HTR-8/SVneo (cell line): Measurements from ENCODE around the gene NDUFC1.
A peak's percentile ranks its signal among the peaks of the same experiment; 100 is the strongest.

ENCODE experiments used
- DNase-seq: peaks from one replicate; pipeline ENCODE4 v3.0.0; 2011; ENCODE audit warnings: low spot score, mixed read lengths; ENCODE audit not compliant: insufficient read length
- FAIRE-seq: peaks from 2 replicates; lab custom pipeline; 2011; peaks lifted over from hg19 to GRCh38; lab: Jason Lieb, UNC

Gene NDUFC1

GRCh38 chr4:139300431-139301112, 1.7 kb downstream of the NDUFC1 start:
- DNase-seq (no peak), FAIRE-seq (no peak)

GRCh38 chr4:139299536-139299935, 2.7 kb downstream of the NDUFC1 start:
- DNase-seq: no peak
- FAIRE-seq: no peak

- DNase-seq: no peak
- no peak for FAIRE-seq
Measured at GRCh38 chr4:139297001-139297410, 5.3 kb downstream of the NDUFC1 start.

- DNase-seq (no peak), FAIRE-seq (no peak)
Measured at GRCh38 chr4:139295942-139296299, 6.4 kb downstream of the NDUFC1 start.

- DNase-seq (peak; percentile 84), FAIRE-seq (no peak)
Measured at GRCh38 chr4:139295206-139295941, 6.9 kb downstream of the NDUFC1 start.

GRCh38 chr4:139286186-139286698, 16.0 kb downstream of the NDUFC1 start:
- FAIRE-seq: no peak
- no peak for DNase-seq

- FAIRE-seq (no peak), DNase-seq (no peak)
Measured at GRCh38 chr4:139282721-139283075, 19.6 kb downstream of the NDUFC1 start.

- FAIRE-seq (peak; percentile 54), DNase-seq (no peak)
Measured at GRCh38 chr4:139282065-139282720, 20.1 kb downstream of the NDUFC1 start.

GRCh38 chr4:139279760-139280620, 22.3 kb downstream of the NDUFC1 start, which contains the start of gene MGARP:
TSS of gene MGARP (minus strand) at chr4:139280225. CDS start at chr4:139280158, 67 bp downstream.
- peak; percentile 74 for DNase-seq
- peak; percentile 65 for FAIRE-seq

GRCh38 chr4:139278912-139279759, 23.1 kb downstream of the NDUFC1 start:
- no peak for FAIRE-seq

GRCh38 chr4:139278485-139278884, 23.8 kb downstream of the NDUFC1 start:
- no peak for DNase-seq
- no peak for FAIRE-seq

More at GRCh38 chr4:139278912-139279759, 23.1 kb downstream of the NDUFC1 start:
- no peak for DNase-seq

GRCh38 chr4:139275281-139275735, 27.0 kb downstream of the NDUFC1 start:
- no peak for DNase-seq
- no peak for FAIRE-seq

- no peak for DNase-seq
- FAIRE-seq: no peak
Measured at GRCh38 chr4:139274790-139275189, 27.5 kb downstream of the NDUFC1 start.

- DNase-seq (no peak), FAIRE-seq (no peak)
Measured at GRCh38 chr4:139273835-139274234, 28.4 kb downstream of the NDUFC1 start.

- DNase-seq (no peak), FAIRE-seq (no peak)
Measured at GRCh38 chr4:139267301-139267700, 35.0 kb downstream of the NDUFC1 start.

- peak; percentile 73 for DNase-seq
- peak; percentile 91 for FAIRE-seq
Measured at GRCh38 chr4:139266583-139267257, 35.6 kb downstream of the NDUFC1 start.

GRCh38 chr4:139266208-139266582, 36.1 kb downstream of the NDUFC1 start:
- DNase-seq (no peak), FAIRE-seq (no peak)

- FAIRE-seq (no peak), DNase-seq (no peak)
Measured at GRCh38 chr4:139265654-139266053, 36.6 kb downstream of the NDUFC1 start.

GRCh38 chr4:139256349-139256748, 45.9 kb downstream of the NDUFC1 start:
- FAIRE-seq (no peak), DNase-seq (no peak)
